ENCODE measurements around the gene RGS12.

DNA sequence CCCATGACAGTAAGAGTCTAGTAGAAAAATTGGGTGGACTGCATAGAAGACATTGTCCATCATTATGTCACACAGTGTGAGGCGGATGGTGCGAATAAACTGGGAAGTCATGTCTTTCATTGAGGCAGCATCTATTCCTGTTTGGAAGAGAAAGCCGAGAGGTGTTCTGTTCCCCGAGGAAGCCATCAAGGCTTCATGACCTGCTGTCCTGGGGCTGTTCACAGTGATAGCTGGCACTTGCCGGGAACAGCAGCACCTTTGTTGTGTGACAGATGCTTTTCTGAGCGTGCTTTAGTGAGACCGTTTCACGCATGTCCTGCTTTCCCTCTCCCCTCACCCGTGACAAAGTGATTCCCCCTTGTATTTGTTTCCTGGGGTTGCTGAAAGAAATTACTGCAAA is 20.3 kb downstream of the RGS12 start:
- no peak for TF ChIP-seq CTCF (IDR thresholded peaks at IDR 0.05; ENCODE audit: insufficient read depth, low read length)
- TF ChIP-seq POLR2AphosphoS5 (IDR thresholded peaks at IDR 0.05; ENCODE audit: low read depth), result no peak
- no peak for TF ChIP-seq SPI1 (IDR thresholded peaks at IDR 0.05; ENCODE audit: borderline replicate concordance, low read depth)
- TF ChIP-seq GABPA (IDR thresholded peaks at IDR 0.05; ENCODE audit: low read depth), result no peak
